PC-9 (cell line): Measurements from ENCODE around the gene ZNF410. TPM values are rescaled to one million over a fixed set of nuclear protein-coding genes. Genes with fewer than 3 reads are reported as not detected.
"Not testable (repeated sequence)": the region's sequence is repeated elsewhere in the genome, so short reads cannot be mapped to it uniquely, and the experiment has no call there.

ENCODE experiments used
- BruUV-seq: library from RNA; stranded (reverse); fragments of 400-500 nt; replicated peaks from 2 replicates; lab custom pipeline; 2021; lab: Mats Ljungman, UMichigan
- CTCF ChIA-PET: fragments of 300-600 bp; sonication (Branson Sonifier 250); formaldehyde crosslinking; loops from one replicate; lab custom pipeline; 2022; ENCODE audit warnings: antibody characterized with exemption; lab: Charles Lee
- POLR2A ChIA-PET: fragments of 300-600 bp; sonication (Branson Sonifier 250); formaldehyde crosslinking; loops from one replicate; lab custom pipeline; 2022; ENCODE audit warnings: antibody characterized with exemption; ENCODE audit not compliant: unreplicated experiment; lab: Charles Lee
- DNase-seq, 2 experiments: peaks; one replicate each; pipeline versions ENCODE4 v3.0.0 to v3.0.0-alpha.2; 2015 to 2022; ENCODE audit warnings: mixed read lengths in 1 of 2
- H2AFZ ChIP-seq: fragments of 200-600 bp; sonication (generic); 2 replicates; pipeline ENCODE4 v1.8.1; 2017; ENCODE audit warnings: antibody characterized with exemption
- H3F3A ChIP-seq: fragments of 200-600 bp; sonication (generic); 2 replicates; pipeline ENCODE4 v1.8.1; 2017; ENCODE audit warnings: antibody characterized with exemption, mild to moderate bottlenecking, low read depth; ENCODE audit not compliant: insufficient read depth
- H3K27ac ChIP-seq: fragments of 200-600 bp; sonication (generic); 2 replicates; pipeline ENCODE4 v1.6.1; 2016; ENCODE audit warnings: mixed run types
- H3K27me3 ChIP-seq: fragments of 200-600 bp; sonication (generic); 2 replicates; pipeline ENCODE4 v1.6.1; 2016; ENCODE audit warnings: low read depth, mixed run types; ENCODE audit not compliant: insufficient read depth
- H3K36me3 ChIP-seq: fragments of 200-600 bp; sonication (generic); 2 replicates; pipeline ENCODE4 v1.6.1; 2016; ENCODE audit warnings: low read depth, mixed run types
- H3K4me1 ChIP-seq: fragments of 200-600 bp; sonication (generic); replicated peaks from 2 replicates; pipeline ENCODE4 v1.6.1; 2016; ENCODE audit warnings: mixed run types; ENCODE audit not compliant: insufficient read depth
- H3K4me2 ChIP-seq: fragments of 200-600 bp; sonication (generic); 2 replicates; pipeline ENCODE4 v1.6.1; 2017; ENCODE audit warnings: mixed run types
- H3K4me3 ChIP-seq: fragments of 200-600 bp; sonication (generic); 2 replicates; pipeline ENCODE4 v1.6.1; 2016; ENCODE audit warnings: mixed run types
- H3K79me2 ChIP-seq: fragments of 200-600 bp; sonication (generic); 2 replicates; pipeline ENCODE4 v1.6.1; 2017; ENCODE audit warnings: low read depth, mixed run types
- H3K9me2 ChIP-seq: fragments of 200-600 bp; sonication (generic); 2 replicates; pipeline ENCODE4 v1.8.1; 2017; ENCODE audit warnings: mild to moderate bottlenecking; ENCODE audit not compliant: insufficient read depth
- H3K9me3 ChIP-seq: fragments of 200-600 bp; sonication (generic); 2 replicates; pipeline ENCODE4 v1.8.1; 2016; ENCODE audit warnings: low read depth; ENCODE audit not compliant: insufficient read depth
- H4K20me1 ChIP-seq: fragments of 200-600 bp; sonication (generic); 2 replicates; pipeline ENCODE4 v1.8.1; 2017; ENCODE audit not compliant: insufficient read depth
- EZH2 ChIP-seq: fragments of 200-600 bp; sonication (generic); IDR thresholded peaks from 2 replicates; pipeline ENCODE4 v1.8.0; 2017; ENCODE audit warnings: antibody characterized with exemption, low read depth
- intact Hi-C: fragments of 100-400 bp; cut with micrococcal nuclease; formaldehyde crosslinking; loops from one replicate; pipeline ENCODE4 v1.10.0; 2022; ENCODE audit not compliant: unreplicated experiment
- total RNA-seq: library from RNA; stranded (reverse); gene quantifications from 2 replicates; pipeline ENCODE4 v1.2.3, GENCODE V29; 2021
- TF ChIP-seq, protein P1 (sequence below): fragments of 200-600 bp; sonication (generic); conservative IDR thresholded peaks from 2 replicates; pipeline ENCODE4 v1.6.1; 2017; ENCODE audit warnings: mixed run types, antibody characterized with exemption, mild to moderate bottlenecking, moderate library complexity

Gene ZNF410
- total RNA-seq, 1 experiment from 2014 or later = 38.6 TPM

DNA sequence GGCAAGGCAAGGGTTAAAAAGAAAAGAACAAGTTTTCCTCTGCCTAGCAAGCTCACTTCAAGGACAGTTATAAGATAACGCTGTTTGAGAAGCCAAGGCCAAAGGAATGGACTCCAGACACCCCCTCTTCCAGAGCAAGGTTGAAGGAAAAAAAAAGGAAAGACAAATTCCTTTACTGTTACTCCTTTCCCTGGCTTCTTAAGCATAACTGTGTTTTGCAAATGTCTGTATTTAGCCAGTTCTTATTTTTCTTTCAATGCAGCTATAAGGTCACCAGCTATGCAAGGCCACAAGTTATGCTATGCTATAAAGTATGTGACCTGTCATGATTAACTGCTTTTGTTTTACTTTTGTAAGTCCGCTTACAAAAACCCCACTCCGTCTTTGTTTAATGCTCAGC, 26.6 kb downstream of the ZNF410 start:
- Histone ChIP-seq H3K4me2 (no peak overlapping the region), H3K27ac (no peak overlapping the region), H3K79me2 (0 out of 2 replicates have a peak, but pooled peaks cover 3% of the 10 kb centered on the region), H3K27me3 (no peaks in the 10 kb centered on the region), H2AFZ (no peak overlapping the region), H3K4me1 (0 out of 2 replicates have a peak, but pooled peaks cover 8% of the 10 kb centered on the region), H3K36me3 (peaks cover 40% of the 10 kb centered on the region), H3F3A (peaks cover 23% of the 10 kb centered on the region), H3K4me3 (no peak overlapping the region), H4K20me1 (no peaks in the 10 kb centered on the region; the same call in 1 of the 2 replicates), H3K9me3 (no peaks in the 10 kb centered on the region), H3K9me2 (no peaks in the 10 kb centered on the region)
- ChIA-PET CTCF (no interaction called here), POLR2A (no interaction called here)
- TF ChIP-seq, protein P1, sequence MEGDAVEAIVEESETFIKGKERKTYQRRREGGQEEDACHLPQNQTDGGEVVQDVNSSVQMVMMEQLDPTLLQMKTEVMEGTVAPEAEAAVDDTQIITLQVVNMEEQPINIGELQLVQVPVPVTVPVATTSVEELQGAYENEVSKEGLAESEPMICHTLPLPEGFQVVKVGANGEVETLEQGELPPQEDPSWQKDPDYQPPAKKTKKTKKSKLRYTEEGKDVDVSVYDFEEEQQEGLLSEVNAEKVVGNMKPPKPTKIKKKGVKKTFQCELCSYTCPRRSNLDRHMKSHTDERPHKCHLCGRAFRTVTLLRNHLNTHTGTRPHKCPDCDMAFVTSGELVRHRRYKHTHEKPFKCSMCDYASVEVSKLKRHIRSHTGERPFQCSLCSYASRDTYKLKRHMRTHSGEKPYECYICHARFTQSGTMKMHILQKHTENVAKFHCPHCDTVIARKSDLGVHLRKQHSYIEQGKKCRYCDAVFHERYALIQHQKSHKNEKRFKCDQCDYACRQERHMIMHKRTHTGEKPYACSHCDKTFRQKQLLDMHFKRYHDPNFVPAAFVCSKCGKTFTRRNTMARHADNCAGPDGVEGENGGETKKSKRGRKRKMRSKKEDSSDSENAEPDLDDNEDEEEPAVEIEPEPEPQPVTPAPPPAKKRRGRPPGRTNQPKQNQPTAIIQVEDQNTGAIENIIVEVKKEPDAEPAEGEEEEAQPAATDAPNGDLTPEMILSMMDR = no peak
- no peak for TF ChIP-seq EZH2
- BruUV-seq = no TSS peak
- DNase-seq = no peak
- intact Hi-C loops = no loop called here

DNA sequence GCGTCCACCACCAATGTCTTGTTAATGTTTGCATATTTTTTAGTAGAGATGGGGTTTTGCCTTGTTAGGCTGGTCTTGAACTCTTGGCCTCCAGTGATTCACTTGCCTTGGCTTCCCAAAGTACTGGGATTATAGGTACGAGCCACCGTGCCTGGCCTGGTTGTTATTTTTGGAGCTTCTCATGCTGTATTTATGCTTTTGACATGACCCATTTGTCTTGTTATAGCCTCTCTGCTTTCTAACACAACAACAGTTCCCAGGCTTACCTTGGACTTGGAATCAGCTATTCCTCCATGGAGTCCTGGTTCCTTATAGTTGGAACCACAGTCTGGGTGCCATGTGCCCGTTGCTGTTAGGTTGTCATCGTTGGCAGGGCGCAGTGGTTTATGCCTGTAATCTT, 29.7 kb downstream of the ZNF410 start:
- Histone ChIP-seq H3K4me3 (no peak overlapping the region), H3K27ac (no peak overlapping the region), H3K79me2 (0 out of 2 replicates have a peak, but pooled peaks cover 3% of the 10 kb centered on the region), H2AFZ (no peak overlapping the region), H3K9me2 (no peaks in the 10 kb centered on the region), H3F3A (peaks cover 18% of the 10 kb centered on the region), H3K36me3 (peaks cover 21% of the 10 kb centered on the region; the same call in 1 of the 2 replicates), H3K27me3 (no peaks in the 10 kb centered on the region), H3K4me1 (0 out of 2 replicates have a peak, but pooled peaks cover 8% of the 10 kb centered on the region), H3K4me2 (no peak overlapping the region), H3K9me3 (no peaks in the 10 kb centered on the region), H4K20me1 (no peaks in the 10 kb centered on the region)
- POLR2A ChIA-PET = no interaction called here
- no peak for DNase-seq
- BruUV-seq = no TSS peak
- CTCF ChIA-PET = no interaction called here
- TF ChIP-seq, protein P1 = no peak
- no peak for TF ChIP-seq EZH2
- intact Hi-C loops = no loop called here

DNA sequence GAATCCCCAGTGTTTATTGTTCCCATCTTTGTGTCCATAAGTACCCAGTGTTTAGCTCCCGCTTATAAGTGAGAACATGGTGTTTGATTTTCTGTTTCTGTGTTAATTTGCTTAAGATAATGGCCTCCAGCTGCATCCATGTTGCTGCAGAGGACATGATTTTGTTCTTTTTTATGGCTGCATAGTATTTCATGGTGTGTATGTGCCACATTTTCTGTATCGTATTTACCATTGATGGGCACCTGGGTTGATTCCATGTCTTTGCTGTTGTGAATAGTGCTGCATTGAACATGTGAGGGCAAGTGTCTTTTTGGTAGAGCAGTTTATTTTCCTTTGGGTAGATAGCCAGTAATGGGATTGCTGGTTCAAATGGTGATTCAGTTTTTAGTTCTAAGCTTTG, 32.8 kb downstream of the ZNF410 start:
- H2AFZ ChIP-seq, H4K20me1 ChIP-seq, H3K4me2 ChIP-seq, BruUV-seq, H3K27me3 ChIP-seq, H3K4me3 ChIP-seq, H3K27ac ChIP-seq, H3K4me1 ChIP-seq, CTCF ChIA-PET, H3K9me2 ChIP-seq, DNase-seq, intact Hi-C loops, POLR2A ChIA-PET, H3K79me2 ChIP-seq, H3K9me3 ChIP-seq: not testable (repeated sequence)
- H3F3A ChIP-seq = peaks cover 14% of the 10 kb centered on the region
- H3K36me3 ChIP-seq = peaks cover 16% of the 10 kb centered on the region; the same call in 1 of the 2 replicates

DNA sequence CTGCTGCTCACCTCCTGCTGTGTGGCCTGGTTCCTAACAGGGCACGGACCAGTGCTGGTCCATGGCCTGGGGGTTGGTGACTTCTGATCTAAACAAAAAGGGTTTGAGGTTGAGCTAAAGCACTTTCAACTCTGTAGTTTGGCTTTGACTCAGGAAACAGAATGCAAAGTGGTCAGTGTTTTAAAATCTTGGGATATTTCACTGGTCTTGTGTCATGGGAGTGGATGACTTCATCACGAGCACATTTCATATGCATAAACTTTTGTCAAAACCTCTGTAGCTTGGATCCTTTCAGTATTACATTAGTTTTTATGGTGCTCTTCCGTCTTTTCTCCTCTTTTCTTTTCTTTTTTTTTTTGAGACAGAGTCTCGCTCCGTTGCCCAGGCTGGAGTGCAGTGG, 37.7 kb downstream of the ZNF410 start:
- no peak for DNase-seq
- H3K36me3 ChIP-seq = peaks cover 20% of the 10 kb centered on the region
- no peaks in the 10 kb centered on the region for H3K79me2 ChIP-seq
- no peaks in the 10 kb centered on the region for H3K9me3 ChIP-seq
- TF ChIP-seq, protein P1 = no peak
- no peak for TF ChIP-seq EZH2
- no peak overlapping the region for H2AFZ ChIP-seq
- H3K4me3 ChIP-seq = no peak overlapping the region
- H3K27me3 ChIP-seq = no peaks in the 10 kb centered on the region
- H3K9me2 ChIP-seq = no peaks in the 10 kb centered on the region
- ChIA-PET CTCF (no interaction called here), POLR2A (no interaction called here)
- H4K20me1 ChIP-seq = no peaks in the 10 kb centered on the region
- no peaks in the 10 kb centered on the region; the same call in 1 of the 2 replicates for H3F3A ChIP-seq
- BruUV-seq = no TSS peak
- H3K4me2 ChIP-seq = no peak overlapping the region
- no peak overlapping the region for H3K27ac ChIP-seq
- intact Hi-C loops = no loop called here
- H3K4me1 ChIP-seq = no peaks in the 10 kb centered on the region
